NCI-H524 treated with DMSO at 0.1 percent for 48 hours (cell line): ENCODE results near the gene IRF2BPL.

Experiments
- DNase-seq: peaks from one replicate; lab custom pipeline; 2025; lab: John Stamatoyannopoulos, UW

IRF2BPL gene

GRCh38 chr14:77028384-77029231, at the start of gene IRF2BPL:
IRF2BPL (minus strand) TSS chr14:77028708; CDS start chr14:77027792, 916 bp downstream.
- peak; percentile 92 for DNase-seq

DNA sequence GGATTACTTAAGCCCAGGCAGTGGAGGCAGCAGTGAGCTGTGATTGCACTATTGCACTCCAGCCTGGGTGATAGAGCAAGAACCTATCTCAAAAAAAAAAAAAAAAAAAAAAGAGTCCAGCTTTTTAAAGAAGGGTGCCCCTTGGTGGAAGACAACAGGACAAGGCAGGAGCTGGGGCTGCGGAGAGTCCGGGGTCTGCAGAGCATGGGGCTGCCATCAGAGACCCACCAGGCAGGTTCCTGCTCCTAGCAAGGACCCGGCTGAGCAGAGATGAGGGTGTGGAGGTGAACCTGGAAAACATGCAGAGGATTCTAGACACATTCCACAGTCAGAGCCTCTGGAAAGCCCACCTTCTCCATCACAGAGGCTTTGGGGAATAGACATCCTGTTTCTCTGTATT, 48.5 kb upstream of the IRF2BPL start:
- no peak for DNase-seq

DNA sequence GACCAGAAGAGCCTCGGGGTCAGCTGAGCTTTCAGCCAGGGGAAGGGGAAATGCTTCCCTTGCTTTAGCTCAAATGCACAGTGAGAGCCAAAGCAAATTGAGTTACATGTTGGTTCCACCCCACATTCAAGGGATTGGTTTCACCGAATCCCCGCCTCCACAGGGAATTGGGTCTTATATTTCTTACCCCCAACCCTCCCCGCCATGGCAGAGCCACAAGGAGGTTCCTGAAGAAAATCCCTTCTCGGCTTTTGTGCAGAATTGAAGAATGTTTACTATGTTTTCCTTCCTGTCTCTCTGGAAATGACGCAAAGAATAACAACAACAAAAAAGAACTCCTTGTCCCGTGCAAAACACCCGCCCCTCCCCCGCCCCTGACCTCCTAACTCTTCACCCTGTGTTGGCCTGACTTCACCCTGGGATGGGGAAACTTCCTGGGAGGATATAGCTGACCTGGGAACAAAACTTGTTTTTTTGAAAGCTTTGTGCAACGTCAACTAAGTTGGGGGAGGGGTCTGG, 47.7 kb upstream of the IRF2BPL start:
- DNase-seq, result no peak

DNA sequence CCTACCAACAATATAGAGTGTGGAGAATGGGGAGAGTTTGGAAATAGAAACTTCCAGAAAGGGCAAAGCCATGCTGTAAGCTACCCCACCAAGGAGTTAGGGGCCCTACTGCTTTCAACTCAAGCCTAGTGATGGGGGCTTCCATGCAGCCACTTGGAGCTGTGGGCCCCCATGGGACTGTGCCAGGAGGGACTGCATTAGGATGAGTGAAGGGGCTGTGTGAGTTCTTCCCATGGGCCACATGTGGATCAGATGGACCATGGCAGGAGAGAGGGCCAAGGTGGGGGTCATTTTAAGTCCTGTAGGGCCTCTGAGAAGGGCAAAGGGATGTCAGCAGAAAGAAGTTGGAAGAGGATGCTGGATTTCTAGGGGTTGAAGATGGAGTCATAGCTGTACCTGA, 46.5 kb upstream of the IRF2BPL start:
- no peak for DNase-seq

GRCh38 chr14:77071938-77072388, 43.5 kb upstream of the IRF2BPL start:
- DNase-seq, result no peak

GRCh38 chr14:77069551-77069950, 41.0 kb upstream of the IRF2BPL start:
- DNase-seq, result no peak

DNA sequence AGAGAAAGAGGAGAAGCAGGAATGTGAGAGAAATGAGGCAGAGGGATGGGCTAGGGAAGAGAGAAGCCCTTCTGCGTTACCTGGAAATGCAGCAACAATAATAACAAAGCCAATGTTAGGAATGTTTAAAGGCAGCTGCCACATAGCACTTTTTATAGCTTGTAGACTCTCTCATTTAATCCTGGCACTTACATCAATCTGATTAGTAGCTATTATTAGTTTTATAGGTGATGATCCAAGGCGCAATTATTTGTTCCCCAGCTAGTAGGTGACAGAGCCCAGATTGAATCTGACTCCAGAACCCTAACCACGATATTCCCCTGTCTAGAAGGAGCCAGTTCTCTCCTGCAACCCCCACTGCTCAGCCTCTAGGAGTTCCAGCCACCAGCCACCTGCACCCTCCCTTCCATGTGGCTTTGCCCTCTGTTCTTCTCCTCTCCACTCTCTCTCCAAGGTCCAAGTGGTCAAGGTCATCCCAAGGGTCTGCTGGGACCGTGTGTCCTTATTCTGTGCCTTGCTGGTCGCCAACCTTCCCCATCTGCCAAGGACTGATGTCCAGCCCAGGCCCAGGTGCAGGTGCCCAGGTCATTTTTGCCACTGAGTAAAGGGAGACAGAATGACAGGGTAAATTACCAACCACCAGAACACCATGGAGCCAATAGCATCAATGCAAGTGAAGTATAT, 40.2 kb upstream of the IRF2BPL start:
- no peak for DNase-seq

DNA sequence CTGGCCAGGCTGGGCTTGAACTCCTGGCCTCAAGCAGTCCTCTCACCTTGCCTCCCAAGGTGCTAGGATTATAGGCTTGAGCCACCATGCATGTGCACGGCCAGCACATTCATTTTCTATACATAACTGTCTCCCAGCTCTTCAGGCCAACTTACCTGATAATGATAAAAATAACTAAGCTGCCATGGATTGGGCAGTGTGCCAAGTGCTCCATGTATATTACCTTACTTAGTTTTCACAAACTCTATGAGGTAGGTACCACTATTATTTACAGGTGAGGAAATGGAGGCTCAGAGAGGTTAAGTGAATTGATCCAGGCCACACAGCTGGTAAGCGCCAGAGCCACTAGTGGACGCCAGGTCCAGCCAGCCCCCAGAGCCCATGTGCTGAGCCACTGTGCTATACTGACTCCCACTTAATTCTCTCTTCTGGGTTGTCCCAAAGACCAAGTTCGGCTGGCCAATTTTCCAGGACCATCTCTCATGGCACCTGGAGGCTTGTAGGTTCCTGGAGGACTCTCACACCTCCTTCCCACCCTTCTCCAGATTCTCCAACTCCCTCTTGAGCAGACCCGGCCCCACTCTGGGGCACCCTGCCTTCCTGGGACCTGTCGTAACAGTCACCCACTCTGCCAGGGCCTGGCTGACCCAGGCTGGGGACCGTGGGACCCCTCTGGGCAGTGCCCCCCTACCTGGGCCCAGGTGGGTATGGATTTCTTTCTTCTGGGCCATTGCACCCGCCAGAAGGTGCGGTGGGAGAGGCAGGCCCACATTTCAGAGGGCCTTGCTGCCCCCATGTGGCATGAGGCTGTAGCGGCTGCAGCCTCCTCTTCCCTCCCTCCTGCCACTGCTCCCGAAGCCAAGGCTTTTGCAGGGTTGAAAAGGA, 39.4 kb upstream of the IRF2BPL start:
- DNase-seq, result no peak

GRCh38 chr14:77066578-77067172, 38.2 kb upstream of the IRF2BPL start:
- no peak for DNase-seq

DNA sequence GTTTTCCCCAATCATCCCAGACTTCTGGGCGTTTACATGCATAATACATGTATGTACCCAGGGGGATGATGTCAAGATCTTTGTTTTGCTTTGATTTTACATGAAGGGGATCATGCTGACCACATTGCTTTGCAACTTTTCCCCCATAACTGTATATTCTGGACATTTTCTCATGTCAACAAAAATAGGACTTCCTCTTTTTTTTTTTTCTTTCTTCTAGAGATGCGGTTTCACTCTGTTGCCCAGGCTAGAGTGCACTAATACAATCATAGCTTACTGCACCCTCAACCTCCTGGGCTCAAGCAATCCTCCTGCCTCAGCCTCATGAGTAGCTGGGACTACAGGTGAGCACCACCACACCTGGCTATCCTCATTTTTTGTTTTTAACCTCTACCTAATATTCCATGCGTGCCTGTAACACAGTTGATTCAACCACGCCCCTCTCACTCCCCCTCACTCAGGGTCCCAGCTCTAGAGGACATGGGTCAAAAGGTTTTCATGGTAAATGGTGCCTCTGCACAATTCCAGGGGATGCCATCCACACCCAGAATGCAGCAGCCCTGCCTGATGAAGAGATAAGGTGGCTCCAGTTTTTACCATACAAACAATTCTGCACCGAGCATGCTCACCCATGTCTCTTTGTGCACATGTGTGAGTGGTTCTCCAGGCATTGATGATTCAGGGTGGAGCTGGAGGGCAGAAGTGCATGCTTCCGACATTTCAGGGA, 37.5 kb upstream of the IRF2BPL start:
- no peak for DNase-seq

DNA sequence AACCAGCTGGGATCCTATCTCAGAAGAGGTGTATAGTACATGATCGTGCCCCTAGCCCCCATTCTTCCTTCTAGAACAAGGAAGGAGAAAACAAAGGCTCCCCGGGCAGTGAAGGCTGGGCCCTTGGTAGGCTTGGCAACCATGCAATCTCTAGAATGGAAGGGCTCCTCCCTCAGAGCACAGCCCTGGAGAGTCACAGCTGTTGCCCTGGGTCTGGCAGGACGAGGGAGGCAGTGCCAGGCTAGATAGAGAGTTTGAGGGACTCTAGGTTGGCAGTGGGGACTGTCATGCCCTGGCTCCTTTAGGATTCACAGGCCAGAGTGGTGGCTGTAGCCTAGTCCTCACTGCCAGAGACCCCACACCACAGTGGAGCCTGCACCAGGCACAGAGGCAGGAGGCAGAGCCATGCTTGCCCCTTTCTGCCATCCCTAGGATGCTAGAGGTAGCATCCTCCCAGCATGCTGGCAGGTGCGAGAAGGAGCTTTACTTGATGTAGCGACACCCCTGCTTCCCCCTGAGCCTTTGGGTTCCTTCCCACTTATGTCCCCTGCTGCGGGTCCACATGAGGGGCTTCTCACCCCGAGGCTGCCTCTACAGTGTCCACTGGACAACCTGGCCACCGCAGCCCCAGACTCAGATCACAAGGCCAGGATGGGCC, 36.1 kb upstream of the IRF2BPL start:
- DNase-seq, result no peak

GRCh38 chr14:77063571-77064171, 35.2 kb upstream of the IRF2BPL start:
- no peak for DNase-seq

DNA sequence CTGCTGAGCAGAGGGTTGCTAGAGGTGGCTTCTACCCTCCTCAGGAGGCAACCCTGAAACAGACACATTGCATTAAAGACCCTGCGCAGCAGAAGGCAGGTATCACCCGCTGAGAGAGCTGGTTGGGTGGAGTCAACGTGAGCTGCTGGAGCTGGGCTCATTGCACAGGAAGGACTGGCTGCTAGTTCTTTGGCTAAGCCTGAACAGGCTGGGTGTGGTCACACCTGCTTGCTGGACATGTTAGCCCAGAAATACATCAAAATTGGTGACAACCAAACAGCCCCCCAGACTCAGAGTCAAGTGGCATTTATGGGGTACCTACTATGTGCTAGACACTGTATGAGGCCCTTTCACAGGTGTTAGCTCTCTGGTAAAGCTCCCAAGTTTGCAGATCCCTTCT, 33.8 kb upstream of the IRF2BPL start:
- DNase-seq, result no peak

- no peak for DNase-seq
Observed at GRCh38 chr14:77061630-77062257, 33.2 kb upstream of the IRF2BPL start.

GRCh38 chr14:77059276-77059915, 30.9 kb upstream of the IRF2BPL start:
- DNase-seq, result no peak

DNA sequence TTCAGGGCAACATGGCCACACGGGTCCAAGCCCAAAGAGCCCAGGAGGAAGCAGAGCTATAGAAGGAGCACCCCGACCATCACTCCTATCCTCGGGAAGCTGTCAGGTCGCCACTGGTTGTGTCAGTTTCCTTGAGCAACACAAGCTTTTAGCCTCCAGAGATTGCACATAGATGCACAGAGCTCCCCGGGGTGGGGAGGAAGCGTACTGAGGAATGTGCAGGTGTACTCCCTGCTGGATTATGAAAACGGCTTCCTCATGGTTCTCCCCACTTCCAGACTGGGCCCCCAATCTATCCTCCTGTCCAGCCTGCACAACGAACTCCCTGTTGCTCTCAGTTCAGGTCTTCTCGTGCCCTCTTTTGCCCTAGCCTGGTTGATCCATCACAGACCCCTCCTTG, 30.3 kb upstream of the IRF2BPL start:
- no peak for DNase-seq

DNA sequence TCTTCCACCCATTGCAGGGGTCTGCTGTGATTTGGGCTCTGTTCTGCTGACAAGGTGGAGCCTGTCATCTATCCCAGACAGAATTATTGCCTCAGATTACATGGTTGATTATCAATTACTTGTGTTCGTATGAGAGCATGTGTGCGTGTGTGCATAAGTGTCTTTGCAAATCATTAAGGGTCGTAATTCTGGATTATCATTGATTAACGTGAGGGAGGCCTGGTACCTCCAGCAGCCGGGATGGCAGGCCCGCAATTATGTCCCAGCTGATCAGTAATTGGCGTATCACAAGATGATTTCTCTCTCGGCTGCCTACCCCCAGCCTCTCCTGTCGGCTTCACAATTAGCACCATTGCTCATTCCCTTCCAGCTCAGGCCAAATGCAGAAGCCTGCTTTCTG, 29.6 kb upstream of the IRF2BPL start:
- no peak for DNase-seq

- no peak for DNase-seq
Observed at GRCh38 chr14:77055981-77056380, 27.5 kb upstream of the IRF2BPL start.

- DNase-seq, result no peak
Observed at GRCh38 chr14:77055306-77055705, 26.8 kb upstream of the IRF2BPL start.
